ENCODE results near the gene PSTPIP1. TPM values are rescaled to one million over a fixed set of nuclear protein-coding genes. Genes with fewer than 3 reads are reported as not detected.

Gene PSTPIP1
- total RNA-seq, 1 donor from 2014 or later: 13.3 TPM

DNA sequence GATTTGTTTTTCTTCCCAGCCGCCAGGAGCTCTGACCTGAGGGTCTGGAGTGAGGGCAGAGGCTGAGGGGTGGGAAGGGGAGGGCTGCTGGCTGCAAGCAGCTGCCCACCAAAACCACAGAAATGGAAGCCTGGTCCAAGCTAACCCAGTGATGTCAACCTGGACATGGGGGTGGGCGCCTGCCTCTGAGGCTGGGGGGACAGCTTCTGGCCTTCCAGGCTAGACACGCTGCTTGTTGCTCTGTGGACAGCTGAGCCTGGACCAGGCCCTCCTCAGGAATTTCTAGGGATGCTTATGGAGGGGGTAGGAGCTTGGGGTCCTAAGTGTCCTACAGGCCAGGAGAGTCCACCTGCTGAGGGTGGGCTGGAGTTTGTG is 21.4 kb downstream of the PSTPIP1 start:
- peaks cover 5% of the 10 kb centered on the region for H3K4me1 ChIP-seq
- H3K27me3 ChIP-seq: no peaks in the 10 kb centered on the region
- DNase-seq (ENCODE audit: extremely low spot score in 2 of 2): no peak
- H3K9me3 ChIP-seq: no peaks in the 10 kb centered on the region
- intact Hi-C loops (cut with DNase I): no loop called here
- no peak overlapping the region for H3K27ac ChIP-seq
- TF ChIP-seq POLR2A (IDR thresholded peaks at IDR 0.05) (no peak), POLR2AphosphoS5 (IDR thresholded peaks at IDR 0.05; ENCODE audit: insufficient read depth in 1 of 2, low read depth in 1 of 2) (no peak)
- TF ChIP-seq, protein P1, sequence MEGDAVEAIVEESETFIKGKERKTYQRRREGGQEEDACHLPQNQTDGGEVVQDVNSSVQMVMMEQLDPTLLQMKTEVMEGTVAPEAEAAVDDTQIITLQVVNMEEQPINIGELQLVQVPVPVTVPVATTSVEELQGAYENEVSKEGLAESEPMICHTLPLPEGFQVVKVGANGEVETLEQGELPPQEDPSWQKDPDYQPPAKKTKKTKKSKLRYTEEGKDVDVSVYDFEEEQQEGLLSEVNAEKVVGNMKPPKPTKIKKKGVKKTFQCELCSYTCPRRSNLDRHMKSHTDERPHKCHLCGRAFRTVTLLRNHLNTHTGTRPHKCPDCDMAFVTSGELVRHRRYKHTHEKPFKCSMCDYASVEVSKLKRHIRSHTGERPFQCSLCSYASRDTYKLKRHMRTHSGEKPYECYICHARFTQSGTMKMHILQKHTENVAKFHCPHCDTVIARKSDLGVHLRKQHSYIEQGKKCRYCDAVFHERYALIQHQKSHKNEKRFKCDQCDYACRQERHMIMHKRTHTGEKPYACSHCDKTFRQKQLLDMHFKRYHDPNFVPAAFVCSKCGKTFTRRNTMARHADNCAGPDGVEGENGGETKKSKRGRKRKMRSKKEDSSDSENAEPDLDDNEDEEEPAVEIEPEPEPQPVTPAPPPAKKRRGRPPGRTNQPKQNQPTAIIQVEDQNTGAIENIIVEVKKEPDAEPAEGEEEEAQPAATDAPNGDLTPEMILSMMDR (IDR thresholded peaks at IDR 0.05): no peak
- H3K4me3 ChIP-seq: no peak overlapping the region
- no peaks in the 10 kb centered on the region for H3K36me3 ChIP-seq

GRCh38 chr15:77017091-77017660 is 22.2 kb downstream of the PSTPIP1 start:
- no peak for TF ChIP-seq POLR2AphosphoS5 (IDR thresholded peaks at IDR 0.05; ENCODE audit: insufficient read depth in 1 of 2, low read depth in 1 of 2)
- TF ChIP-seq, protein P1 (IDR thresholded peaks at IDR 0.05): no peak
- TF ChIP-seq POLR2A (IDR thresholded peaks at IDR 0.05): no peak
- Histone ChIP-seq H3K9me3 (no peaks in the 10 kb centered on the region), H3K27me3 (no peaks in the 10 kb centered on the region), H3K36me3 (no peaks in the 10 kb centered on the region), H3K27ac (no peak overlapping the region), H3K4me3 (no peak overlapping the region), H3K4me1 (peaks cover 5% of the 10 kb centered on the region)
- DNase-seq (ENCODE audit: extremely low spot score in 2 of 2): no peak
- intact Hi-C loops (cut with DNase I): no loop called here

DNA sequence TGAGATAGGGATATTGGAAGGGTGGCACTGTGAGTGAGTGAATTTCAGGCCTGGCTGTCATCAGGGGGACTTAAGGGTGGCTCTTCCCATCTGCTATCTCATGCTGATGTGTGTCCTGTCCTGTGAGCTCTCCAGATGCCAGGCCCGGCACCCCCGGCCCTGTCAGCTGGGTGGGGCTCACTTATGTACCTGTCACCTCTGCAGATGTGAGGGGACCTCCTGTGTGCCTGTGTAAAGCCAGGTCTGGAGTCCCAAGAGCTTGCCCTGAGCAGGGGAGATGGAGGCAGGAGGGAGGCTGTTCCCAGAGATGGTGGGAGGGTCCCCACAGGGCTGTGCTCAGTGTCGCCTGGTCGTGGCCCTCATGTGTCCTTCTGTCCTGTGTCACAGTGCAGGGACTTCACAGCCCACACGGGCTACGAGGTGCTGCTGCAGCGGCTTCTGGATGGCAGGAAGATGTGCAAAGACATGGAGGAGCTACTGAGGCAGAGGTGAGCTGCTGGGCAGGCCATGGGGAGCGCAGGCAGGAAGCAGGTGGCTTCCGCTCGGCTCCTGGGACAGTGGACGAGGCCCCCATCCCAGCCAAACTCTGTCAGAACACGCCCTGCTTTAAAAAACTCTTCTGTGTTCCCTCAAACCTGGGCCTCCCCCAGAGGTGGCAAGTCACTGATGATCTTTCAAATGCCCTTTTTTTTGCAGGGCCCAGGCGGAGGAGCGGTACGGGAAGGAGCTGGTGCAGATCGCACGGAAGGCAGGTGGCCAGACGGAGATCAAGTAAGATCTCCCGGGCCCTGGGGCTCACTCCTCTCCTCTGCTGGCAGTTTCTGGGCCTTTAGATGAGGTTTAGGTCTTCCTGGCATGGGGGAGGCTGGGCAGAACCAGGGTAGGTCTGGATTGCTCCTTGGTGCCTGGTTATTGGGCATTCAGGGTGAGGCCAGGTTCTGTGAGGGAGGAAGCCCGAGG is 23.1 kb downstream of the PSTPIP1 start:
- no peak for DNase-seq (ENCODE audit: extremely low spot score in 2 of 2)
- H3K27me3 ChIP-seq: no peaks in the 10 kb centered on the region
- no peak overlapping the region for H3K27ac ChIP-seq
- H3K36me3 ChIP-seq: no peaks in the 10 kb centered on the region
- peaks cover 5% of the 10 kb centered on the region for H3K4me1 ChIP-seq
- no peak overlapping the region for H3K4me3 ChIP-seq
- TF ChIP-seq, protein P1 (IDR thresholded peaks at IDR 0.05): no peak
- no peak for TF ChIP-seq POLR2AphosphoS5 (IDR thresholded peaks at IDR 0.05; ENCODE audit: insufficient read depth in 1 of 2, low read depth in 1 of 2)
- no peak for TF ChIP-seq POLR2A (IDR thresholded peaks at IDR 0.05)
- no peaks in the 10 kb centered on the region for H3K9me3 ChIP-seq
- intact Hi-C loops (cut with DNase I): no loop called here

DNA sequence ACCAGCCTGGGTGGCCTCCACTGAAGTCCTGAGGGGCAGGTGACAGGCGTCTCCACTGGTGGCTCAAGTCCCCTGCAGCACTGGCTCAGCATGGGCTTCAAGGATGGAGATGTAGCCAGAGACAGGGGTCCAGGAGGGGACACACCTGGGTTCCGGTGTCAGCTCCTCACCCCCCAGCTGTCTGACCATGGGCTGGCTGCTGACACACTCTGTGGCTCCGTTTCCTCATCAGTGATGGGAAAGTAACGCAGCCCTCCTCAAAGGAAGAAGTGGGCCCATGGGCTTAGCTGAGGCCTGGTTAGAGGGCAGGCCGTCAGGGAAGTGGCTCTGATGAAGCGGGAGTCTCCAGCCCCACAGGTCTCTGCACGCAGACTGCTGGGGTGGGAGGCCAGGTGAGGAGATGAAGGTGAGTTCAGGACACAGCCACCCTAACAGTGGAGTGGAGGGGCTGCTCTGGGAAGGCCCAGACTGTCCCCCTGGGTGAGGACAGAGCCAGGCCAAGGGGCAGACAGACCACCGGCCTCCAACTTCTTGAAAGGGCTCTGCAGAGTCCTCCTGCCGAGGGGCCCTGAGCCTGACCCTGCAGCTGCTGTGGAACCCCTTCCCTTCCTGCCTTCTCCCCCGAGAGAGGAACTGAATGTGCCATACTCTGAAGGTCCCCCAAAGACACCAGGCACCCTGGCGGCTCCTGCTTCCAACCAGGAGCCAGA is 24.0 kb downstream of the PSTPIP1 start:
- Histone ChIP-seq H3K27me3 (no peaks in the 10 kb centered on the region), H3K9me3 (no peaks in the 10 kb centered on the region), H3K4me1 (peaks cover 3% of the 10 kb centered on the region), H3K36me3 (no peaks in the 10 kb centered on the region), H3K27ac (no peak overlapping the region), H3K4me3 (no peak overlapping the region)
- TF ChIP-seq, protein P1 (IDR thresholded peaks at IDR 0.05): no peak
- TF ChIP-seq POLR2A (IDR thresholded peaks at IDR 0.05) (no peak), POLR2AphosphoS5 (IDR thresholded peaks at IDR 0.05; ENCODE audit: insufficient read depth in 1 of 2, low read depth in 1 of 2) (no peak)
- intact Hi-C loops (cut with DNase I): no loop called here
- DNase-seq (ENCODE audit: extremely low spot score in 2 of 2): no peak

Measured in vagina (tissue), 2 donors.